Suprapubic skin (tissue), 4 donors: ENCODE results near the gene FAM186B.

Experiments used
- POLR2A ChIP-seq, 2 donors: fragments of 450-650 bp; IDR thresholded peaks; one replicate each; pipeline ENCODE4 v1.6.1; 2017; ENCODE audit warnings: antibody characterized with exemption in 2 of 2, mild to moderate bottlenecking in 2 of 2, moderate library complexity in 2 of 2
- POLR2AphosphoS5 ChIP-seq, 3 donors: sonication (generic); formaldehyde crosslinking; IDR thresholded peaks; one replicate each; pipeline ENCODE4 v1.6.1; 2017; ENCODE audit warnings: antibody characterized with exemption in 3 of 3
- TF ChIP-seq, protein P1 (sequence below), 2 donors: fragments of 200-600 bp in 1 of 2; fragments of 450-650 bp in 1 of 2; sonication (generic) in 1 of 2; IDR thresholded peaks; one replicate each; pipeline ENCODE4 v1.5.1; 2016 to 2019; ENCODE audit warnings: antibody characterized with exemption in 2 of 2, mild to moderate bottlenecking in 1 of 2, moderate library complexity in 1 of 2

DNA sequence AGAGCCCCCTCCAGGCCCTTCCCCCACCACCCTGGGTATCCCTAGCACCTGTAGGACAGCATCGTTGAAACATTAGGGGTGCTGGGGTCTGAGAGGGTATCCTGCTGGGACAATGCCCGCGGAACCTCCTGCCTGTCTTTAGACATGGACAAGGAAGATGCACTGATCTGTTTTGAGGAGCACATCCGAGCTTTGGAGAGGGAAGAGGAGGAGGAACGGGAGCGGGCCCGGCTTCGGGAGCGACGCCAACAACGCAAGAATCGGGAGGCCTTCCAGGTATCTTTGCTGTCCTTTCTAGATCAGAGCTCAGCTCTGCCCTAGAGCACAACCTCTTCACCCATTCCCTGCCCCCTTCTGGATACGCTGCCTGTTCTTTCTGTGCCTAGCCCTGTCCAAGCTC lies 31.1 kb upstream of the FAM186B start:
- no peak for TF ChIP-seq POLR2A (IDR thresholded peaks at IDR 0.05)
- TF ChIP-seq, protein P1, sequence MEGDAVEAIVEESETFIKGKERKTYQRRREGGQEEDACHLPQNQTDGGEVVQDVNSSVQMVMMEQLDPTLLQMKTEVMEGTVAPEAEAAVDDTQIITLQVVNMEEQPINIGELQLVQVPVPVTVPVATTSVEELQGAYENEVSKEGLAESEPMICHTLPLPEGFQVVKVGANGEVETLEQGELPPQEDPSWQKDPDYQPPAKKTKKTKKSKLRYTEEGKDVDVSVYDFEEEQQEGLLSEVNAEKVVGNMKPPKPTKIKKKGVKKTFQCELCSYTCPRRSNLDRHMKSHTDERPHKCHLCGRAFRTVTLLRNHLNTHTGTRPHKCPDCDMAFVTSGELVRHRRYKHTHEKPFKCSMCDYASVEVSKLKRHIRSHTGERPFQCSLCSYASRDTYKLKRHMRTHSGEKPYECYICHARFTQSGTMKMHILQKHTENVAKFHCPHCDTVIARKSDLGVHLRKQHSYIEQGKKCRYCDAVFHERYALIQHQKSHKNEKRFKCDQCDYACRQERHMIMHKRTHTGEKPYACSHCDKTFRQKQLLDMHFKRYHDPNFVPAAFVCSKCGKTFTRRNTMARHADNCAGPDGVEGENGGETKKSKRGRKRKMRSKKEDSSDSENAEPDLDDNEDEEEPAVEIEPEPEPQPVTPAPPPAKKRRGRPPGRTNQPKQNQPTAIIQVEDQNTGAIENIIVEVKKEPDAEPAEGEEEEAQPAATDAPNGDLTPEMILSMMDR (IDR thresholded peaks at IDR 0.05), result no peak
- TF ChIP-seq POLR2AphosphoS5 (IDR thresholded peaks at IDR 0.05), result no peak
